ENCODE data around the gene SNX9. TPM values are rescaled to one million over a fixed set of nuclear protein-coding genes. Genes with fewer than 3 reads are reported as not detected.

The SNX9 gene
- total and polyA plus RNA-seq, 12 donors = 18.8 to 39.7 (median 31.2) TPM

DNA sequence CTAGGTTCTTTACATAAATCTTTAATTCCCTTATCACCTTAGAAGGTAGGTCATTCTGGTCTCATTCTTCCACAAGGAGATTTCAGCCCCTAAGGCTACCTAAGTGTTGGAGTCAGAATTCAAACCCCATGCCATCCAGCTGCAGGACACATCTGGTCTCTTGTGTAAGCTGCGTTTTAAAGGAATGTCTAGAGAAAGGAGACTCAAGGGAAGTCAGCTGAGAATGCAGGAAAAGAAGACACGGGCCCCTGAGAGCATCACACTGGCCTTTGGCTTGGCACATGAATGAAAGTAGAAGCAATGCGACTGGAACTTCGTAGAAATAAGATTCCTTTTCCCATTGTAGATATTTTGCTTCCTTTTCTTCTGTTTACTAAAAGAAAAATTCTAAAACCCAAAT, 82.0 kb downstream of the SNX9 start:
- intact Hi-C loops (cut with DNase I) = no loop called here

DNA sequence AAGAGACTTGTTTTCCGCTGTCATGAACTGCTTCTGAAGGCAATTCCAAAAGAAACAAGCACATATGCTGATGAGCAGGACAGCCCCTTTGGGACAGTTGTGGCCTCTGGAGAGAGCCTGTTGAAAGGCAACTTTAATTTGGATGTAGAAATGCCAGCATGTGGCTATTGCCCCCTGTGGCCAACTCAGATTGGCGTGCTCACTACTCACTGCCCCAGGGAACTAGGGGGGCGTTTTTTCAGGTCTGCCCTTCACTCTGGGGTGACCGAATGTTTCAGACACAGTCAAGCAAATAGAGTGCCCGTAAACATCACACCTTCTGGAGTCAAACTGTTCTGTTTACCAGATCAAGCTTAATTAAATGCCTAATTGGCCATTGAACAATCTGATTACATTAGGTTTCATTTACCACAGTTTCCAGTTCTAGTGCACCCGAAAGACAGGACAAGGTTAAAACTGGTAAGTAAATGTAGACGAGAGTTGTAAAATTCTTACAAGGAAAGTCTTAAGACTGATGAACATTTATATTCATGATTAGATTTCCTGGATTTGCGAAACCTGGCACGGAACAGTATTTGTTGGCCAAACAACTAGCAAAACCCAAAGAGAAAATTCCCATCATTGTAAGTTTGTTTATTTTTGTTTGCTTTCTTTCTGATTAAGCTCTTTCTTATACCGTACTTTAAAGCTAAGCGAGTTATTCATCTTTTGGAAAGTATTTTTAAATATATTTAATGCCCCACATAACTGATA, 82.7 kb downstream of the SNX9 start:
- 72 to 80% methylated on average over 11 of the region's 11 CpGs for WGBS, 2 donors
- Histone ChIP-seq H3K36me3 (peaks cover 0 to 96% (median 29%) of the 10 kb centered on the region in 9 donors), H3K9me3 (peaks cover 0 to 5% (median 0%) of the 10 kb centered on the region in 11 donors), H3K27ac (peak overlapping the region in 5 of 10 donors; percentile 10 to 60 (median 30)), H3K4me3 (no peak overlapping the region), H3K27me3 (no peaks in the 10 kb centered on the region), H3K4me1 (peaks cover 0 to 46% (median 28%) of the 10 kb centered on the region in 9 donors)
- ATAC-seq = peak in 3 of 8 donors; percentile 20 to 45 (median 34)
- TF ChIP-seq, protein P1, sequence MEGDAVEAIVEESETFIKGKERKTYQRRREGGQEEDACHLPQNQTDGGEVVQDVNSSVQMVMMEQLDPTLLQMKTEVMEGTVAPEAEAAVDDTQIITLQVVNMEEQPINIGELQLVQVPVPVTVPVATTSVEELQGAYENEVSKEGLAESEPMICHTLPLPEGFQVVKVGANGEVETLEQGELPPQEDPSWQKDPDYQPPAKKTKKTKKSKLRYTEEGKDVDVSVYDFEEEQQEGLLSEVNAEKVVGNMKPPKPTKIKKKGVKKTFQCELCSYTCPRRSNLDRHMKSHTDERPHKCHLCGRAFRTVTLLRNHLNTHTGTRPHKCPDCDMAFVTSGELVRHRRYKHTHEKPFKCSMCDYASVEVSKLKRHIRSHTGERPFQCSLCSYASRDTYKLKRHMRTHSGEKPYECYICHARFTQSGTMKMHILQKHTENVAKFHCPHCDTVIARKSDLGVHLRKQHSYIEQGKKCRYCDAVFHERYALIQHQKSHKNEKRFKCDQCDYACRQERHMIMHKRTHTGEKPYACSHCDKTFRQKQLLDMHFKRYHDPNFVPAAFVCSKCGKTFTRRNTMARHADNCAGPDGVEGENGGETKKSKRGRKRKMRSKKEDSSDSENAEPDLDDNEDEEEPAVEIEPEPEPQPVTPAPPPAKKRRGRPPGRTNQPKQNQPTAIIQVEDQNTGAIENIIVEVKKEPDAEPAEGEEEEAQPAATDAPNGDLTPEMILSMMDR (IDR thresholded peaks at IDR 0.05) = no peak
- DNase-seq = no peak
- intact Hi-C loops (cut with DNase I) = no loop called here

More for the DNA sequence above, 82.0 kb downstream of the SNX9 start:
- no peak overlapping the region for H3K4me3 ChIP-seq
- 52 to 56% methylated on average over 4 of the region's 4 CpGs for WGBS, 2 donors
- peaks cover 0 to 52% (median 29%) of the 10 kb centered on the region in 9 donors for H3K4me1 ChIP-seq
- peaks cover 0 to 1% (median 0%) of the 10 kb centered on the region in 11 donors for H3K9me3 ChIP-seq
- H3K27me3 ChIP-seq = no peaks in the 10 kb centered on the region
- ATAC-seq = no peak
- TF ChIP-seq, protein P1 (IDR thresholded peaks at IDR 0.05) = no peak
- peak overlapping the region in 3 of 10 donors; percentile 10 to 60 (median 12) for H3K27ac ChIP-seq
- peaks cover 0 to 89% (median 21%) of the 10 kb centered on the region in 9 donors for H3K36me3 ChIP-seq
- no peak for DNase-seq

DNA sequence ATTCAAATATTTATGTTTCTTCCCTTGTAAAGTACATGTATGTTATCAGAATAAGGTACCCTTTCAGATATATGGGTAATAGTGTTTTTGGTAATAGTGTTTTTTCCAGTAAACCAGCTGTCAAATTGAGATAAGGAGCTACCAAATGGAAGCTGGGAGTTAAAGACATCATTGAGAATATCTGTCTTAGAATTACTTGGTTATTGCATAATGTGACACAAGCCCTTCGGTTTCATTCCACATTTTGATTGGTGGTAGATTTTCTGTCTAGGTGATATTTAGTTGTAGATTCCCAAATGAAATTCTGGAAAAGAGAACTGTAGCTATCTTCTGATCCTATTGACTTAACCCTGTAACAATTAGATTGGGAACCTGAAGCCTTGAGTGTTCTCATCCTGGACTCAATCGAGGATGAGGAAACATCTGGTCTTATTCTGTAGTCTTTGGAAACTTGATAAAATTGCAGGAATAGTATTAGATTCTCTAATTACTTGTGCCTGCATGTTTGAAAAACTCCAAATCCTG, 83.6 kb downstream of the SNX9 start:
- ATAC-seq (peak in 5 of 8 donors; percentile 28 to 70 (median 52)), DNase-seq (no peak)
- H3K27ac ChIP-seq = peak overlapping the region in 6 of 10 donors; percentile 17 to 60 (median 31)
- H3K4me3 ChIP-seq = no peak overlapping the region
- 46 to 51% methylated on average over 2 of the region's 2 CpGs for WGBS, 2 donors
- TF ChIP-seq, protein P1 (IDR thresholded peaks at IDR 0.05) = no peak
- H3K9me3 ChIP-seq = peaks cover 0 to 5% (median 0%) of the 10 kb centered on the region in 11 donors
- peaks cover 0 to 96% (median 34%) of the 10 kb centered on the region in 9 donors for H3K36me3 ChIP-seq
- H3K4me1 ChIP-seq = peaks cover 0 to 47% (median 25%) of the 10 kb centered on the region in 9 donors
- H3K27me3 ChIP-seq = no peaks in the 10 kb centered on the region
- intact Hi-C loops (cut with DNase I) = no loop called here

DNA sequence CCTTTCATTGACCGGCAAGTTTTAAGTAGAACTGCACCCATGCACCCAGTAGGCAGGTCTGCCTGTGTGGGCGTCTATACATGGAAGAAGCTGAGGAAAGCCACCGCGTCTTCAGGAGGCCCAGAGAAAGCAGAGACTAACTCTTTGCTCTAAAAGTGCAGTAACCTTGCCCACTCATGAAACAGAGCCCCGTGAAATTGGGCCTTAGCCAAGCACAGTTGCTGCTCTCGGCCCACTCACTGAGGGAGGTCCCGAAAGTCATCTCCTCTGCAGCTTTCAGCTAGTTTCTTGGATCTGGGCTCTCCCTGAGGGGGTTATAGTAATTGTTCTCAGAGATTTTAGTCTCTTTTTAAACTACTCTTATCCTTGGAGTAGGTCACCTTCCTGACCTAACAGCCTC, 84.6 kb downstream of the SNX9 start:
- Histone ChIP-seq H3K4me3 (no peak overlapping the region), H3K27me3 (no peaks in the 10 kb centered on the region), H3K36me3 (peaks cover 0 to 95% (median 26%) of the 10 kb centered on the region in 9 donors), H3K27ac (peak overlapping the region in 3 of 10 donors; percentile 30 to 60 (median 50)), H3K4me1 (peaks cover 0 to 56% (median 31%) of the 10 kb centered on the region in 9 donors), H3K9me3 (peaks cover 0 to 5% (median 0%) of the 10 kb centered on the region in 11 donors)
- intact Hi-C loops (cut with DNase I) = no loop called here
- ATAC-seq = no peak
- DNase-seq = no peak
- WGBS, 2 donors = 78 to 83% methylated on average over 7 of the region's 7 CpGs
- TF ChIP-seq, protein P1 (IDR thresholded peaks at IDR 0.05) = no peak

All from heart right ventricle (tissue), 16 donors.